K562 (cell line): ENCODE results near the gene HLA-E. TPM values are rescaled to one million over a fixed set of nuclear protein-coding genes. Genes with fewer than 3 reads are reported as not detected.
"Not testable (repeated sequence)": the region's sequence is repeated elsewhere in the genome, so short reads cannot be mapped to it uniquely, and the experiment has no call there.

Source experiments
- ATAC-seq: fragments of 200-7000 bp; cut with Tn5 transposase; 3 replicates; pipeline ENCODE4 v1.9.1; 2020; ENCODE audit warnings: moderate library complexity
- BruUV-seq: library from RNA; stranded (reverse); fragments of 400-500 nt; replicated peaks from 2 replicates; lab custom pipeline; 2021; lab: Mats Ljungman, UMichigan
- CTCF ChIA-PET: fragments of 300-600 bp; formaldehyde crosslinking; extraction: SDS; loops from one replicate; lab custom pipeline; 2021; ENCODE audit warnings: low intra/inter-chr PET ratio; lab: Yijun Ruan, JAX
- POLR2A ChIA-PET: fragments of 300-600, 350-650 bp; sonication (Branson Sonifier 250); formaldehyde crosslinking; extraction: SDS; loops from one replicate; lab custom pipeline; 2021; ENCODE audit warnings: antibody characterized with exemption, inconsistent platforms; lab: Yijun Ruan, JAX
- DNase-seq, 4 experiments: peaks; one replicate each; pipeline versions ENCODE4 v3.0.0 to v3.0.0-alpha.2; 2011 to 2018; ENCODE audit warnings: low spot score in 3 of 4, mixed read lengths in 3 of 4; ENCODE audit errors: extremely low read depth in 1 of 4
- FAIRE-seq: peaks from 2 replicates; lab custom pipeline; 2011; peaks lifted over from hg19 to GRCh38; lab: Jason Lieb, UNC
- H2AFZ ChIP-seq: 2 replicates; pipeline ENCODE4 v1.6.0; 2011; ENCODE audit warnings: low read depth, low read length, control low read depth, inconsistent platforms
- H3K27ac ChIP-seq: fragments of 200-600 bp; 3 replicates; pipeline ENCODE4 v1.8.0; 2011; ENCODE audit warnings: low read depth, mild to moderate bottlenecking, control low read depth, inconsistent platforms, low read length, moderate library complexity, mixed read lengths; ENCODE audit errors: extremely low read depth
- H3K27me3 ChIP-seq, 2 experiments: fragments of 300-600 bp in 1 of 2; 2 replicates in 1 of 2; 3 replicates in 1 of 2; pipeline versions ENCODE4 v1.6.0 to v1.8.0; 2011; ENCODE audit warnings: inconsistent platforms in 2 of 2, low read length in 2 of 2, mild to moderate bottlenecking in 1 of 2, mixed read lengths in 1 of 2, moderate library complexity in 1 of 2; ENCODE audit not compliant: control insufficient read depth in 2 of 2, insufficient read depth in 2 of 2
- H3K36me3 ChIP-seq: fragments of 300-600 bp; 3 replicates; pipeline ENCODE4 v1.8.0; 2011; ENCODE audit warnings: mild to moderate bottlenecking, low read length, inconsistent platforms; ENCODE audit not compliant: control insufficient read depth, insufficient read depth
- H3K4me1 ChIP-seq, 2 experiments: fragments of 200-600 bp in 1 of 2; replicated peaks in 1 of 2; 2 replicates in 1 of 2; 3 replicates in 1 of 2; pipeline versions ENCODE4 v1.5.1 to v1.8.0; 2011; ENCODE audit warnings: inconsistent platforms in 2 of 2, low read length in 2 of 2, mild to moderate bottlenecking in 1 of 2, mixed read lengths in 1 of 2, moderate library complexity in 1 of 2; ENCODE audit not compliant: control insufficient read depth in 2 of 2, insufficient read depth in 2 of 2
- H3K4me2 ChIP-seq: 2 replicates; pipeline ENCODE4 v1.6.1; 2011; ENCODE audit warnings: low read length, control low read depth, inconsistent platforms, mixed read lengths; ENCODE audit not compliant: insufficient read depth
- H3K4me3 ChIP-seq: fragments of 200-600 bp; sonication (generic), shearing (Covaris generic); 2 replicates; pipeline ENCODE4 v1.5.1; 2016; ENCODE audit warnings: control low read depth, inconsistent platforms
- H3K79me2 ChIP-seq: fragments of 200-600 bp; 3 replicates; pipeline ENCODE4 v1.8.0; 2011; ENCODE audit warnings: low read length, inconsistent platforms; ENCODE audit not compliant: control insufficient read depth, insufficient read depth
- H3K9ac ChIP-seq, 2 experiments: 2 replicates each; pipeline versions ENCODE4 v1.6.0 to v1.6.1; 2011; ENCODE audit warnings: low read depth in 2 of 2, low read length in 2 of 2, control low read depth in 1 of 2, inconsistent platforms in 1 of 2, mild to moderate bottlenecking in 1 of 2, mixed read lengths in 1 of 2; ENCODE audit not compliant: insufficient read depth in 1 of 2
- H3K9me1 ChIP-seq: one replicate; pipeline ENCODE4 v1.6.0; 2011; ENCODE audit warnings: inconsistent platforms, mild to moderate bottlenecking, low read length, moderate library complexity; ENCODE audit not compliant: control insufficient read depth, insufficient read depth
- H3K9me3 ChIP-seq: replicated peaks from 2 replicates; pipeline ENCODE4 v1.5.1; 2011; ENCODE audit warnings: low read depth, low read length, inconsistent platforms; ENCODE audit not compliant: control insufficient read depth, insufficient read depth
- H4K20me1 ChIP-seq: replicated peaks from 2 replicates; pipeline ENCODE4 v1.6.1; 2011; ENCODE audit warnings: low read length, inconsistent platforms, mixed read lengths; ENCODE audit not compliant: control insufficient read depth, insufficient read depth
- ZNF445 ChIP-seq: fragments of 250-450 bp; sonication (Bioruptor Pico); IDR thresholded peaks from 2 replicates; pipeline ENCODE4 v1.4.0; 2020; ENCODE audit warnings: low read depth, mild to moderate bottlenecking, moderate library complexity
- ZNF586 ChIP-seq: fragments of 450-650 bp; formaldehyde crosslinking; conservative IDR thresholded peaks from 2 replicates; pipeline ENCODE4 v1.4.0; 2020; ENCODE audit warnings: mild to moderate bottlenecking, moderate library complexity
- whole genome bisulfite sequencing: fragments of 100-300 bp; shearing (Covaris generic); methylation state at CpG from one replicate; pipeline ENCODE4 v1.1.6; 2016; ENCODE audit warnings: low coverage, mixed read lengths; ENCODE audit not compliant: insufficient coverage; ENCODE audit errors: missing lambda C conversion rate; 5-methylcytosine and 5-hydroxymethylcytosine counted together
- in situ Hi-C: fragments of 300-500 bp; cut with MboI; formaldehyde crosslinking; loops from 4 replicates; pipeline ENCODE4 v1.15.0; 2018; ENCODE audit warnings: inconsistent platforms, mixed read lengths
- intact Hi-C: fragments of 100-400 bp; cut with micrococcal nuclease; formaldehyde crosslinking; loops from 2 replicates; pipeline ENCODE4 v1.14.2; 2022
- polyA plus RNA-seq, 8 experiments: library from polyadenylated mRNA; depleted of rRNA in 4 of 8; stranded (reverse) in 5 of 8; unstranded in 3 of 8; fragments of >200 nt; fragmentation: Nextera tagmentation in 2 of 8; fragmentation: Illumina TruSeq in 1 of 8; extraction: Ambion mirVana in 2 of 8; extraction: Trizol in 1 of 8; gene quantifications; 2 replicates each; pipeline versions ENCODE4 v1.2.1 to v1.2.3, GENCODE V29; 2011 to 2014; ENCODE audit warnings: inconsistent platforms in 1 of 8, missing spikeins in 1 of 8
- total RNA-seq, 7 experiments: library from RNA; depleted of rRNA in 6 of 7; stranded (reverse); fragments of >200 nt in 6 of 7; fragmentation: Illumina TruSeq in 2 of 7; extraction: Trizol in 2 of 7; gene quantifications; 2 replicates each; pipeline versions ENCODE4 v1.2.1 to v1.2.3, GENCODE V29; 2011 to 2021; ENCODE audit warnings: low replicate concordance in 1 of 7
- TF ChIP-seq, protein P1 (sequence below), 2 experiments: IDR thresholded peaks; 2 replicates each; pipeline ENCODE4 v1.6.1; 2011; ENCODE audit warnings: borderline replicate concordance in 1 of 2, control low read depth in 1 of 2, low read depth in 1 of 2, low read length in 1 of 2, mild to moderate bottlenecking in 1 of 2, mixed read lengths in 1 of 2, moderate library complexity in 1 of 2; ENCODE audit not compliant: insufficient read depth in 1 of 2, insufficient read length in 1 of 2, poor library complexity in 1 of 2, severe bottlenecking in 1 of 2; ENCODE audit errors: extremely low read depth in 1 of 2

The HLA-E gene
- total and polyA plus RNA-seq, 9 of the 15 experiments (the other 6 are each of a cell fraction or from before 2014, with no cell fraction given) = 3.2 to 39.9 (median 26.8) TPM

DNA sequence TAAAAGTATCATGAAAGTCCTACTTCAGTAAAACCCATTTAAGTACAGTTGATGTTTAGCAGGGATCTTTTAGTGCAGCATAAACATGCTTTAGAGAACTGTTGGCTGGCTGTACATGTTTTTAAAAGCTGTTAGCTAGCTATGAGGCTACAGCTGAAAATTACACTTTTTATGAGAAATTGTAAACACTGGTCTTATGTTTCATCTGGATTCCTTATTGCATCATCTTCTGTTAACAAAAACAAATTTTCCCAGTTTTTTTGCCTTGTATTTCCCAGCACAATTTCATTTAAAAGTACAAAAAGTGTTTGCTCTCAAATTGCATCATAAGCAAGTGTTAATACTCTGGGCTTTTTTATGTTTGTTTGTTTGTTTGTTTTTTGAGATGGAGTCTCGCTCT, 18.3 kb upstream of the HLA-E start (continued):
- TF ChIP-seq, protein P1, sequence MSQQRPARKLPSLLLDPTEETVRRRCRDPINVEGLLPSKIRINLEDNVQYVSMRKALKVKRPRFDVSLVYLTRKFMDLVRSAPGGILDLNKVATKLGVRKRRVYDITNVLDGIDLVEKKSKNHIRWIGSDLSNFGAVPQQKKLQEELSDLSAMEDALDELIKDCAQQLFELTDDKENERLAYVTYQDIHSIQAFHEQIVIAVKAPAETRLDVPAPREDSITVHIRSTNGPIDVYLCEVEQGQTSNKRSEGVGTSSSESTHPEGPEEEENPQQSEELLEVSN (IDR thresholded peaks at IDR 0.05; ENCODE audit: borderline replicate concordance in 1 of 2, extremely low read depth in 1 of 2, insufficient read depth in 1 of 2, insufficient read length in 1 of 2, low read depth in 1 of 2, low read length in 1 of 2, poor library complexity in 1 of 2, severe bottlenecking in 1 of 2) = no peak
- TF ChIP-seq ZNF445 (CRISPR knock-in tag) = no peak
- no peak for TF ChIP-seq ZNF586 (CRISPR knock-in tag)
- TF ChIP-seq, all 486 proteins: peak for 11

- DNase-seq, FAIRE-seq, intact Hi-C loops: not testable (repeated sequence)
These were observed 14.2 kb upstream of the HLA-E start for GRCh38 chr6:30475116-30475515.

More at GRCh38 chr6:30475116-30475515, 14.2 kb upstream of the HLA-E start:
- H3K9ac ChIP-seq, H3K4me2 ChIP-seq, H3K79me2 ChIP-seq, H3K4me1 ChIP-seq, H2AFZ ChIP-seq, H3K27ac ChIP-seq, ATAC-seq, H3K4me3 ChIP-seq, H3K36me3 ChIP-seq, H3K9me1 ChIP-seq, H4K20me1 ChIP-seq, CTCF ChIA-PET, H3K9me3 ChIP-seq, BruUV-seq, in situ Hi-C loops, POLR2A ChIA-PET: not testable (repeated sequence)
- peaks cover 9 to 11% of the 10 kb centered on the region in 2 experiments for H3K27me3 ChIP-seq
- WGBS = 47% methylated on average over 7 of the region's 26 CpGs
